SW480 (cell line): Measurements from ENCODE around the gene LRRC51.
"Not testable (repeated sequence)": the region's sequence is repeated elsewhere in the genome, so short reads cannot be mapped to it uniquely, and the experiment has no call there.

Source experiments
- DNase-seq: peaks from one replicate; pipeline ENCODE4 v3.0.0-alpha.2; 2016; ENCODE audit warnings: low spot score

Gene LRRC51

DNA sequence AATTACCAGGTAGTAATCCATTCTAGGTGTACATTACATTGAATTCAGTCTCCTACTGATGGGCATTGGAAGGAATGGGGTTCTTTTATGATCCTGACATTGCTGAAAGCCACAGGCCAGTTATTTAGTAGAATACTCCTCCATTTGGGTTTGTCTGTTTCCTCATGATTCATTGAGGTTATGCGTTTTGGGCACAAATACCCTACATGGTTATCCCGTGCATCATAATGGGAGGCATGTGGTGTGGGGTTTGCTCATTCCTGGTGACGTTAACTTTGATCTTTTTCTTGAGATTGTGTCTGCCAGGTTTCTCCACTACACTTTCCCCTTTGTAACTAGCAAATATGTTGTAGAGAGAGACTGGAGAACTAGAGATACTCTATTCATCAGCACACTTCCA lies 60.4 kb downstream of the LRRC51 start:
- peak; percentile 91 for DNase-seq

GRCh38 chr11:72142086-72142485 lies 61.4 kb downstream of the LRRC51 start:
- peak; percentile 21 for DNase-seq

GRCh38 chr11:72142543-72142942 lies 61.9 kb downstream of the LRRC51 start:
- not testable (repeated sequence) for DNase-seq

GRCh38 chr11:72144807-72145565 lies 64.3 kb downstream of the LRRC51 start:
- no peak for DNase-seq
